Activated CD8-positive, alpha-beta memory T cell treated with anti-CD3 and anti-CD28 coated beads, Interleukin-2, amount 10 ng/mL, durations not matched to agents 7 days and 5 days (primary cell): Measurements from ENCODE around the gene SLC38A8. TPM values are rescaled to one million over a fixed set of nuclear protein-coding genes. Genes with fewer than 3 reads are reported as not detected.

Experiments
- ATAC-seq: fragments of 150-1000 bp; cut with Tn5 transposase; one replicate; pipeline ENCODE4 v1.10.0; 2021; ENCODE audit warnings: moderate library complexity
- CTCF ChIA-PET: fragments of 350-600 bp; sonication (Branson Sonifier 250); formaldehyde crosslinking; loops from one replicate; lab custom pipeline; 2021; ENCODE audit warnings: antibody characterized with exemption; lab: Charles Lee
- DNase-seq: peaks from one replicate; pipeline ENCODE4 v3.0.0-alpha.2; 2020
- H3K27ac Mint-ChIP-seq: one replicate; pipeline ENCODE4 v1.8.0; 2021; ENCODE audit warnings: mild to moderate bottlenecking, mixed read lengths
- H3K27me3 Mint-ChIP-seq: one replicate; pipeline ENCODE4 v1.8.0; 2021; ENCODE audit warnings: mixed read lengths
- H3K36me3 Mint-ChIP-seq: one replicate; pipeline ENCODE4 v1.8.0; 2021; ENCODE audit warnings: mild to moderate bottlenecking, mixed read lengths
- H3K4me1 Mint-ChIP-seq: one replicate; pipeline ENCODE4 v1.8.0; 2021; ENCODE audit warnings: mixed read lengths
- H3K4me3 Mint-ChIP-seq: one replicate; pipeline ENCODE4 v1.8.0; 2021; ENCODE audit warnings: mild to moderate bottlenecking, moderate library complexity, mixed read lengths
- H3K9me3 Mint-ChIP-seq: one replicate; pipeline ENCODE4 v1.8.0; 2022; ENCODE audit warnings: low read depth, mixed read lengths
- total RNA-seq, 2 experiments: library from RNA; stranded (reverse); gene quantifications; one replicate each; pipeline ENCODE4 v1.2.3, GENCODE V29; 2021

SLC38A8 gene
- total RNA-seq, 2 experiments from 2014 or later = not detected

- Mint-ChIP-seq H3K27ac (no peak overlapping the region), H3K9me3 (no peaks in the 10 kb centered on the region), H3K27me3 (no peaks in the 10 kb centered on the region), H3K4me1 (peaks cover 24% of the 10 kb centered on the region), H3K4me3 (no peak overlapping the region), H3K36me3 (peaks cover 32% of the 10 kb centered on the region)
- no peak for ATAC-seq
- no peak for DNase-seq
- CTCF ChIA-PET = interaction anchor here (1.2 to 9.3 kb wide), 6 partner anchors 10 to 104 kb away, joined by 3 to 143 read pairs (median 4); partner anchors contain the start of genes MBTPS1 and TAF1C
Observed at GRCh38 chr16:84082110-84082509, 39.5 kb upstream of the SLC38A8 start.

GRCh38 chr16:84081446-84081989 lies 38.9 kb upstream of the SLC38A8 start:
- no peaks in the 10 kb centered on the region for H3K9me3 Mint-ChIP-seq
- H3K36me3 Mint-ChIP-seq = peaks cover 26% of the 10 kb centered on the region
- peaks cover 18% of the 10 kb centered on the region for H3K4me1 Mint-ChIP-seq
- H3K27me3 Mint-ChIP-seq = no peaks in the 10 kb centered on the region
- DNase-seq (no peak), ATAC-seq (no peak)
- H3K4me3 Mint-ChIP-seq = no peak overlapping the region
- CTCF ChIA-PET = interaction anchor here (1.4 to 9.3 kb wide), 2 partner anchors 19 to 104 kb away, joined by 3 to 143 read pairs; partner anchors contain the start of gene TAF1C
- no peak overlapping the region for H3K27ac Mint-ChIP-seq

DNA sequence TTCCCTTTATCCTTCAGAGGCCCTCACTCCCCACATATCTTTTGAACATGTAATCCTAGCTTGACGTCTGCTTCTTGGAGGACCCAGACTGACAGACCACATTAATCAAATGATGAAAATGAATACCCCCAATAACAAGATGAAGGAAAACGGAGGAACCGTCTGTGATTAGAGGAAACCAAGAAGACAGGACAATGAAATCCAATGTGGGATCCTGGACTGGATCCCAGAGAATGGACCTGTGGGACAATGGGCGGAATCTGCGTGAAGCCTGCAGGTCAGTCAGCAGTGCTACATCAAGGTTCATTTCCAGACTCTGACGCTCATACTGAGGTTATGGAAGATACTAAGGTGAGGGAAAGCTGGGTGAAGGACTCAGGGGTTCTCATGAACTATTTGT lies 38.2 kb upstream of the SLC38A8 start:
- H3K4me3 Mint-ChIP-seq = no peak overlapping the region
- DNase-seq = no peak
- H3K27ac Mint-ChIP-seq = no peak overlapping the region
- peaks cover 11% of the 10 kb centered on the region for H3K4me1 Mint-ChIP-seq
- ATAC-seq = no peak
- H3K9me3 Mint-ChIP-seq = no peaks in the 10 kb centered on the region
- no peaks in the 10 kb centered on the region for H3K27me3 Mint-ChIP-seq
- H3K36me3 Mint-ChIP-seq = peaks cover 19% of the 10 kb centered on the region
- CTCF ChIA-PET = interaction anchor here (1.4 to 1.9 kb wide), 2 partner anchors 20 to 106 kb away, joined by 3 to 7 read pairs; partner anchors contain the start of gene TAF1C

DNA sequence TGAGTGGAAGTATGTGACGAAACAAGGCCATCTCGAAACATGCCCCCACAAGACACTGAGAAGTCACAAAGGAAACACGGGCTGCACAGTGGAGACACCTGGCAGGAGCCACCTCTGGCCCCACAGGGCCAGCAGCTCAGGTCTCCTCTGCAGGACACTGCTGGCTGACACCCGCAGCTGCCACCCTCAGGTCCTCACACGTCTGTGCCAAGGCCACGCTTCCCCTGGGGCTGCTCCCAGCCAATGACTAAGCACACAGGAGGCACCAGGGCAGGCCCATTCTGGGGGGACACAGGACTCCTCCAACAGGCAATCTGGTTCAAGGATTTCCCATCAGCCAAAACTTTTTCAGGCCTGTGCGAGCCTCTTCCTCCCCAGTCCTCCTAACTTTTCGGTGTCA lies 37.8 kb upstream of the SLC38A8 start:
- no peak overlapping the region for H3K4me3 Mint-ChIP-seq
- CTCF ChIA-PET = interaction anchor here (0.8 to 1.9 kb wide), 2 partner anchors 15 to 107 kb away, joined by 3 to 7 read pairs; partner anchors contain the start of gene TAF1C
- ATAC-seq = no peak
- H3K4me1 Mint-ChIP-seq = peaks cover 10% of the 10 kb centered on the region
- H3K27ac Mint-ChIP-seq = no peak overlapping the region
- H3K27me3 Mint-ChIP-seq = no peaks in the 10 kb centered on the region
- no peaks in the 10 kb centered on the region for H3K9me3 Mint-ChIP-seq
- no peak for DNase-seq
- peaks cover 19% of the 10 kb centered on the region for H3K36me3 Mint-ChIP-seq

DNA sequence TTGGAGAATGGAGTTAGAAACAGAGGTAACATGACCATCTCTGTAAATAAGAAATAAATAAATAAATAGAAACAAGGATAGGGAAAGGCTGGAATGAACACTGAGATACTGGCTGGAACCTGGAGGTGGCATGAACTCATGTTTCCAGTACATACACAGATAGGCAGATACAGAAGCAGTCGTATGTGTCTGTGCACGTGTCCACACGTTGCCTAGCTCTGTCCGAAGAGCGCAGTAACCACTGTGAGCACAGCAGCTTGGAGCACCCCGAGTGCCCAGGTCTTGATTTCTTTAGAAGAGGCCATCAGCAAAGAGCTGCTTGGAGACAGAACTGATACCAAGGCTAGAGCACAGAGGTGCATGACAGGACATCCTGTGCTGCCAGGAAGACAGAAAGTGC lies 37.1 kb upstream of the SLC38A8 start:
- no peak overlapping the region for H3K4me3 Mint-ChIP-seq
- no peak for ATAC-seq
- H3K9me3 Mint-ChIP-seq = no peaks in the 10 kb centered on the region
- H3K4me1 Mint-ChIP-seq = peaks cover 3% of the 10 kb centered on the region
- H3K27me3 Mint-ChIP-seq = no peaks in the 10 kb centered on the region
- no peak overlapping the region for H3K27ac Mint-ChIP-seq
- H3K36me3 Mint-ChIP-seq = peaks cover 19% of the 10 kb centered on the region
- CTCF ChIA-PET = interaction anchor here (0.6 to 1.9 kb wide), 3 partner anchors 14 to 107 kb away, joined by 3 to 7 read pairs (median 3); partner anchors contain the start of gene TAF1C
- DNase-seq = no peak

- CTCF ChIA-PET = interaction anchor here (1.3 kb wide), 1 partner anchor 112 kb away, joined by 3 read pairs; the partner anchor contains the start of gene TAF1C
- Mint-ChIP-seq H3K4me3 (no peak overlapping the region), H3K36me3 (peaks cover 10% of the 10 kb centered on the region), H3K4me1 (peaks cover 2% of the 10 kb centered on the region), H3K27me3 (no peaks in the 10 kb centered on the region), H3K27ac (no peak overlapping the region), H3K9me3 (no peaks in the 10 kb centered on the region)
- DNase-seq = no peak
- no peak for ATAC-seq
Observed at GRCh38 chr16:84075376-84075775, 32.8 kb upstream of the SLC38A8 start.

DNA sequence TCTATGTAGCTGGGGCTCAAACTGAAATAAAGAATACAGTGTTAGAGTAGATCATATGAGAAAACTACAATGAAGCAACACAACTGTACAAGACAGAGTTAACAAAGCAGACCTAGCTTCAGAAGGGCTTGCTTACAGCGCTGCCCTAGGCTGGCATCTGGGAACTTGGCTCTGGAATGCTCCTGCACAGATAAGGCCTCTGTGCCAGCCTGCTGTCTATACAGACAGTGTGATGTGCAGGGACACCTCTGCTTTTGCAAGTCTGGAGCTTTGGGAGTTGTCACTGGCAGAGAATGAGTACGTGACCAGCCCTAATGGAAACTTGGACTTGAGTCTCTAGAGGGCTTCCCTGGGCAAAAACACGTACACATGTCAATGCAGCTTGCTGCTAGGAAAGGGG lies 32.1 kb upstream of the SLC38A8 start:
- Mint-ChIP-seq H3K27me3 (no peaks in the 10 kb centered on the region), H3K4me1 (no peaks in the 10 kb centered on the region), H3K4me3 (no peak overlapping the region), H3K27ac (no peak overlapping the region), H3K36me3 (peaks cover 8% of the 10 kb centered on the region), H3K9me3 (no peaks in the 10 kb centered on the region)
- DNase-seq (no peak), ATAC-seq (no peak)
- CTCF ChIA-PET = interaction anchor here (1.1 to 1.3 kb wide), 2 partner anchors 9 to 112 kb away, joined by 3 read pairs; partner anchors contain the start of gene TAF1C

DNA sequence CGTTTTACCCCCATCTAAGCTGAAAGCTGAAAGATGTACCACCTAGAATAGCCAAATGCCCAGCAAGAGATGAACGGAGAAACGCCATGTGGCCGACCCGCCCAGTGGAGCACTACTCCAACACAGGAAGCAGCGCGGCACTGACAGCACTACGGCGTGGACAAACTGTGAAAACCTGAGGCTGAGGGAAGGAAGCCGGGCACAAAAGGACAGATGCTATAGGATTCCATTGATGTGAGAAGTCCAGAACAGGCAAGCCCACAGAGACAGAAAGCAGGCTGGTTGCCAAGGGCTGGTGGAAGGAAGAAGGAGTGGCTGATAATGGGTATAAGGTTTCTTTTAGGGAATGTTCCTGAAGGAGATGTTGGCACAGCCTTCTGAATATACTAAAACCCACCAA lies 29.4 kb upstream of the SLC38A8 start:
- peaks cover 3% of the 10 kb centered on the region for H3K4me1 Mint-ChIP-seq
- H3K4me3 Mint-ChIP-seq = no peak overlapping the region
- H3K27me3 Mint-ChIP-seq = no peaks in the 10 kb centered on the region
- H3K36me3 Mint-ChIP-seq = peaks cover 16% of the 10 kb centered on the region
- ATAC-seq (no peak), DNase-seq (no peak)
- H3K27ac Mint-ChIP-seq = no peak overlapping the region
- H3K9me3 Mint-ChIP-seq = no peaks in the 10 kb centered on the region
- CTCF ChIA-PET = no interaction called here

GRCh38 chr16:84071121-84071520 lies 28.5 kb upstream of the SLC38A8 start:
- Mint-ChIP-seq H3K4me3 (no peak overlapping the region), H3K4me1 (peaks cover 4% of the 10 kb centered on the region), H3K27me3 (no peaks in the 10 kb centered on the region), H3K36me3 (peaks cover 18% of the 10 kb centered on the region), H3K9me3 (no peaks in the 10 kb centered on the region), H3K27ac (no peak overlapping the region)
- DNase-seq (no peak), ATAC-seq (no peak)
- CTCF ChIA-PET = interaction anchor here (0.7 to 1.1 kb wide), 4 partner anchors 10 to 246 kb away, joined by 3 read pairs; no protein-coding TSS in a partner anchor

DNA sequence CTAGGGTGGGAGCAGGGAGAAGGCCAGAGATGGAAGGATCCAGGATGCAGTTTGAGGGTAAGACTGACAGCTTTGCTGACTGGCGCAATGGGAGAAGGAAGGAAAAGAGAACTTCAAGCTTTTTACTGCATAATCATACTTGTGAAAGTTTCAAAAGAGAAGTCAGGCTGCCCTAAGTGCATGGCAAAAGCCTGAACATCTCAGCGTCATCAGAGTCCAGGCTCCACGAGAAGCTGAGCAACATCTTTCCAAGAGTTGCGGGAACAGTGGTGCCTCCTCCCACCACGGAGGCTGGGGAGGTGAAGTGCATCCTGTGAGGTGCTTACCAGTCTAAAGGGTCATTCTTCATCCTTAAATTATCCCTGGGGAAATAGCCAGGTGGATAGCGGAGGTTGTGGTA lies 26.9 kb upstream of the SLC38A8 start:
- peaks cover 18% of the 10 kb centered on the region for H3K36me3 Mint-ChIP-seq
- no peak overlapping the region for H3K4me3 Mint-ChIP-seq
- no peaks in the 10 kb centered on the region for H3K9me3 Mint-ChIP-seq
- DNase-seq (no peak), ATAC-seq (no peak)
- peaks cover 4% of the 10 kb centered on the region for H3K4me1 Mint-ChIP-seq
- CTCF ChIA-PET = interaction anchor here (0.9 to 2.1 kb wide), 4 partner anchors 15 to 117 kb away, joined by 3 to 9 read pairs (median 6); partner anchors contain the start of gene TAF1C
- no peak overlapping the region for H3K27ac Mint-ChIP-seq
- H3K27me3 Mint-ChIP-seq = no peaks in the 10 kb centered on the region

- no peak for DNase-seq
- H3K9me3 Mint-ChIP-seq = no peaks in the 10 kb centered on the region
- no peak for ATAC-seq
- peak overlapping the region; percentile 6 for H3K27ac Mint-ChIP-seq
- no peaks in the 10 kb centered on the region for H3K27me3 Mint-ChIP-seq
- peaks cover 4% of the 10 kb centered on the region for H3K4me1 Mint-ChIP-seq
- H3K36me3 Mint-ChIP-seq = peaks cover 18% of the 10 kb centered on the region
- CTCF ChIA-PET = interaction anchor here (0.9 to 2.1 kb wide), 6 partner anchors 15 to 124 kb away, joined by 3 to 9 read pairs (median 4); partner anchors contain the start of gene TAF1C
- no peak overlapping the region for H3K4me3 Mint-ChIP-seq
Observed at GRCh38 chr16:84068783-84069462, 26.3 kb upstream of the SLC38A8 start.

DNA sequence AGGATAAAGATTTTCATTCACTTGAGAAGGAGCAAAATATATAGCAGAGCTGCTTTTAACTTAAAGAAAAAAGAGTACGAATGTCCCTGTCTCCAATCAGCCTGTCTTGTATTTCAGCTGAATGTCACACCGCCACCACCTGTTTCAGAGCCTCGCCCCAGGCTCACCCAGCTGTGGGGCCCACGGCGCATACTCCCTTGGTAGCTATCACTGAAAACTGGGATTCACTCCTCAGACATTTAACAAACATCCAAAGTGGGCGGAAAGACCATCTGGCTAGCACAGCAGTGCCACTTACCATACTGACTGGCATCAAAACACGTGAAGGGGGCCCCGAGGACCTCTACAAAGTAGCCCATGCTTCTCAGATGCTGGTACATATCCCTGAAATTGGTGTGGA lies 25.4 kb upstream of the SLC38A8 start:
- CTCF ChIA-PET = interaction anchor here (1.4 to 2.1 kb wide), 4 partner anchors 16 to 112 kb away, joined by 4 to 9 read pairs (median 6); no protein-coding TSS in a partner anchor

GRCh38 chr16:84067640-84068039 lies 25.0 kb upstream of the SLC38A8 start:
- Mint-ChIP-seq H3K4me3 (no peak overlapping the region), H3K27me3 (no peaks in the 10 kb centered on the region), H3K27ac (no peak overlapping the region), H3K36me3 (peaks cover 23% of the 10 kb centered on the region), H3K4me1 (peaks cover 7% of the 10 kb centered on the region), H3K9me3 (no peaks in the 10 kb centered on the region)
- CTCF ChIA-PET = interaction anchor here (1.4 to 1.7 kb wide), 2 partner anchors 16 to 108 kb away, joined by 4 read pairs; no protein-coding TSS in a partner anchor
- DNase-seq = no peak
- ATAC-seq = no peak

More for the DNA sequence above, 25.4 kb upstream of the SLC38A8 start:
- ATAC-seq = no peak
- Mint-ChIP-seq H3K27ac (no peak overlapping the region), H3K4me1 (peaks cover 4% of the 10 kb centered on the region), H3K36me3 (peaks cover 20% of the 10 kb centered on the region), H3K9me3 (no peaks in the 10 kb centered on the region), H3K4me3 (no peak overlapping the region), H3K27me3 (no peaks in the 10 kb centered on the region)
- DNase-seq = no peak
